HEK293 (cell line): ENCODE data around the gene EIF2B5.

Experiments used
- CTCF ChIA-PET: fragments of 350-600 bp; formaldehyde crosslinking; extraction: SDS; loops from one replicate; lab custom pipeline; 2021; ENCODE audit warnings: antibody characterized with exemption; lab: Yijun Ruan, JAX
- POLR2A ChIA-PET: fragments of 300-600 bp; formaldehyde crosslinking; extraction: SDS; loops from one replicate; lab custom pipeline; 2020; ENCODE audit warnings: antibody characterized with exemption, inconsistent platforms; lab: Yijun Ruan, JAX
- H3K27ac ChIP-seq: fragments of 200-500 bp; sonication (Bioruptor generic); 2 replicates; pipeline ENCODE4 v1.5.1; 2014; ENCODE audit warnings: low read depth, low read length, control low read depth, inconsistent platforms; ENCODE audit errors: extremely low read depth
- H3K36me3 ChIP-seq, 2 experiments: fragments of 200-500 bp in 1 of 2; sonication (Bioruptor generic) in 1 of 2; 1 replicate in 1 of 2; 2 replicates in 1 of 2; pipeline ENCODE4 v1.5.1; 2014 to 2017; ENCODE audit warnings: inconsistent platforms in 2 of 2, low read length in 2 of 2; ENCODE audit not compliant: control insufficient read depth in 2 of 2, insufficient read depth in 1 of 2
- H3K4me1 ChIP-seq: fragments of 200-500 bp; sonication (Bioruptor generic); 2 replicates; pipeline ENCODE4 v1.5.1; 2014; ENCODE audit warnings: mild to moderate bottlenecking, low read length, inconsistent platforms; ENCODE audit not compliant: control insufficient read depth, insufficient read depth
- H3K4me3 ChIP-seq: 2 replicates; pipeline ENCODE4 v1.5.1; 2011; ENCODE audit warnings: low read depth, mild to moderate bottlenecking, control low read depth, low read length, moderate library complexity
- H3K9me3 ChIP-seq: fragments of 200-500 bp; sonication (Bioruptor generic); 2 replicates; pipeline ENCODE4 v1.5.1; 2014; ENCODE audit warnings: low read depth, low read length, inconsistent platforms; ENCODE audit not compliant: control insufficient read depth, insufficient read depth
- HIC1 ChIP-seq: fragments of 450-650 bp; formaldehyde crosslinking; IDR thresholded peaks from 2 replicates; pipeline ENCODE4 v1.5.1; 2016; ENCODE audit warnings: missing biosample characterization, missing genetic modification characterization
- HOXD13 ChIP-seq: sonication (generic); formaldehyde crosslinking; IDR thresholded peaks from 2 replicates; pipeline ENCODE4 v1.8.0; 2022; ENCODE audit warnings: missing genetic modification reagents, borderline replicate concordance
- PRDM4 ChIP-seq: fragments of 450-650 bp; formaldehyde crosslinking; IDR thresholded peaks from 2 replicates; pipeline ENCODE4 v1.5.1; 2017; ENCODE audit warnings: missing biosample characterization, missing genetic modification characterization
- SCRT1 ChIP-seq: fragments of 450-650 bp; formaldehyde crosslinking; IDR thresholded peaks from 2 replicates; pipeline ENCODE4 v1.5.1; 2016; ENCODE audit warnings: missing biosample characterization, missing genetic modification characterization, borderline replicate concordance
- SCRT2 ChIP-seq: fragments of 450-650 bp; formaldehyde crosslinking; IDR thresholded peaks from 2 replicates; pipeline ENCODE4 v1.5.1; 2016; ENCODE audit warnings: missing biosample characterization, missing genetic modification characterization
- TCF7L2 ChIP-seq: IDR thresholded peaks from 2 replicates; pipeline ENCODE4 v1.6.1; 2011; ENCODE audit warnings: low read depth, mild to moderate bottlenecking, inconsistent platforms, low read length, moderate library complexity, borderline replicate concordance
- WT1 ChIP-seq: fragments of 450-650 bp; formaldehyde crosslinking; IDR thresholded peaks from 2 replicates; pipeline ENCODE4 v1.5.1; 2016; ENCODE audit warnings: missing biosample characterization, missing genetic modification characterization
- ZBTB1 ChIP-seq: fragments of 450-650 bp; formaldehyde crosslinking; IDR thresholded peaks from 2 replicates; pipeline ENCODE4 v1.5.1; 2016; ENCODE audit warnings: missing biosample characterization, missing genetic modification characterization
- ZFHX2 ChIP-seq: fragments of 450-650 bp; formaldehyde crosslinking; conservative IDR thresholded peaks from 2 replicates; pipeline ENCODE4 v1.5.1; 2016; ENCODE audit warnings: missing biosample characterization, missing genetic modification characterization
- ZIC2 ChIP-seq: fragments of 450-650 bp; formaldehyde crosslinking; IDR thresholded peaks from 2 replicates; pipeline ENCODE4 v1.5.1; 2016; ENCODE audit warnings: missing biosample characterization, missing genetic modification characterization
- ZNF211 ChIP-seq: fragments of 450-650 bp; formaldehyde crosslinking; IDR thresholded peaks from 2 replicates; pipeline ENCODE4 v1.5.1; 2016; ENCODE audit warnings: low read depth, missing biosample characterization, missing genetic modification characterization
- ZNF324 ChIP-seq: fragments of 450-650 bp; formaldehyde crosslinking; IDR thresholded peaks from 2 replicates; pipeline ENCODE4 v1.5.1; 2016; ENCODE audit warnings: missing biosample characterization, missing genetic modification characterization
- ZNF366 ChIP-seq: fragments of 450-650 bp; formaldehyde crosslinking; conservative IDR thresholded peaks from 2 replicates; pipeline ENCODE4 v1.5.1; 2016; ENCODE audit warnings: missing biosample characterization, missing genetic modification characterization
- ZNF473 ChIP-seq: fragments of 450-650 bp; formaldehyde crosslinking; IDR thresholded peaks from 2 replicates; pipeline ENCODE4 v1.5.1; 2017; ENCODE audit warnings: missing biosample characterization, missing genetic modification characterization
- ZNF513 ChIP-seq: fragments of 450-650 bp; IDR thresholded peaks from 2 replicates; pipeline ENCODE4 v1.5.1; 2018; ENCODE audit warnings: missing biosample characterization, missing genetic modification characterization
- ZNF544 ChIP-seq: fragments of 450-650 bp; formaldehyde crosslinking; IDR thresholded peaks from 2 replicates; pipeline ENCODE4 v1.5.0; 2017; ENCODE audit warnings: missing biosample characterization, missing genetic modification characterization
- ZNF561 ChIP-seq: fragments of 450-650 bp; IDR thresholded peaks from 2 replicates; pipeline ENCODE4 v1.5.1; 2018; ENCODE audit warnings: missing biosample characterization, missing genetic modification characterization, borderline replicate concordance
- ZNF664 ChIP-seq: fragments of 450-650 bp; formaldehyde crosslinking; IDR thresholded peaks from 2 replicates; pipeline ENCODE4 v1.5.1; 2016; ENCODE audit warnings: missing biosample characterization, missing genetic modification characterization
- ZNF670 ChIP-seq: fragments of 450-650 bp; formaldehyde crosslinking; IDR thresholded peaks from 2 replicates; pipeline ENCODE4 v1.5.1; 2016; ENCODE audit warnings: missing biosample characterization, missing genetic modification characterization, low read depth
- ZNF776 ChIP-seq: fragments of 450-650 bp; formaldehyde crosslinking; IDR thresholded peaks from 2 replicates; pipeline ENCODE4 v1.5.0; 2017; ENCODE audit warnings: missing biosample characterization, missing genetic modification characterization, borderline replicate concordance
- ZNF843 ChIP-seq: fragments of 450-650 bp; formaldehyde crosslinking; IDR thresholded peaks from 2 replicates; pipeline ENCODE4 v1.5.1; 2016; ENCODE audit warnings: missing biosample characterization, missing genetic modification characterization
- TF ChIP-seq, protein P1 (sequence below): fragments of 450-650 bp; formaldehyde crosslinking; conservative IDR thresholded peaks from 2 replicates; pipeline ENCODE4 v1.5.1; 2016; ENCODE audit warnings: low read depth, missing biosample characterization, missing genetic modification characterization

The EIF2B5 gene

DNA sequence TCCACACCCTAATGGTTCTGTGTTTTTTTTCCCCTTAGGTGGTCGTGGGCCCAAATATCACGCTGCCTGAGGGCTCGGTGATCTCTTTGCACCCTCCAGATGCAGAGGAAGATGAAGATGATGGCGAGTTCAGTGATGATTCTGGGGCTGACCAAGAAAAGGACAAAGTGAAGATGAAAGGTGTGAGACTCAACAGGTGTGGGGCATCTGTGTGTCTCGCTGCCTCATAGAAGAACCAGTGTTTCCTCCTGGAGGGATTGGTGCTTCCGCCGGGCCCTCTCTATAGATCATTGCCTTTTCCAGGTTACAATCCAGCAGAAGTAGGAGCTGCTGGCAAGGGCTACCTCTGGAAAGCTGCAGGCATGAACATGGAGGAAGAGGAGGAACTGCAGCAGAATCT is 7.0 kb downstream of the EIF2B5 start:
- H3K4me3 ChIP-seq: no peak overlapping the region
- H3K9me3 ChIP-seq: no peaks in the 10 kb centered on the region
- ChIA-PET POLR2A (no interaction called here), CTCF (no interaction called here)
- peak; percentile 72 for TF ChIP-seq SCRT2 (tag by site-specific recombination)
- 0 out of 2 replicates have a peak, but pooled peaks have one; percentile 56 for TF ChIP-seq SCRT1 (tag by site-specific recombination)
- TF ChIP-seq ZNF513: 0 out of 2 replicates have a peak, but pooled peaks have one; percentile 23
- no peak for TF ChIP-seq ZBTB1 (tag by site-specific recombination)
- H3K27ac ChIP-seq: no peak overlapping the region
- H3K4me1 ChIP-seq: no peaks in the 10 kb centered on the region
- H3K36me3 ChIP-seq: peaks cover 6 to 84% of the 10 kb centered on the region in 2 experiments; a peak in 2 of 3 replicates

- no peaks in the 10 kb centered on the region for H3K9me3 ChIP-seq
- no peak overlapping the region for H3K27ac ChIP-seq
- H3K4me1 ChIP-seq: no peaks in the 10 kb centered on the region
- TF ChIP-seq ZNF544 (no peak), ZNF473 (no peak), ZNF843 (no peak), ZFHX2 (tag by site-specific recombination) (no peak), HIC1 (tag by site-specific recombination) (no peak), ZIC2 (tag by site-specific recombination) (no peak), PRDM4 (no peak), ZNF324 (tag by site-specific recombination) (no peak), HOXD13 (no peak), ZNF366 (no peak), WT1 (tag by site-specific recombination) (no peak), SCRT2 (tag by site-specific recombination) (no peak), ZNF670 (tag by site-specific recombination) (no peak), TCF7L2 (no peak), ZNF211 (tag by site-specific recombination) (no peak), ZNF561 (tag by site-specific recombination) (no peak), ZNF776 (tag by site-specific recombination) (no peak), ZNF664 (tag by site-specific recombination) (no peak)
- TF ChIP-seq, protein P1, sequence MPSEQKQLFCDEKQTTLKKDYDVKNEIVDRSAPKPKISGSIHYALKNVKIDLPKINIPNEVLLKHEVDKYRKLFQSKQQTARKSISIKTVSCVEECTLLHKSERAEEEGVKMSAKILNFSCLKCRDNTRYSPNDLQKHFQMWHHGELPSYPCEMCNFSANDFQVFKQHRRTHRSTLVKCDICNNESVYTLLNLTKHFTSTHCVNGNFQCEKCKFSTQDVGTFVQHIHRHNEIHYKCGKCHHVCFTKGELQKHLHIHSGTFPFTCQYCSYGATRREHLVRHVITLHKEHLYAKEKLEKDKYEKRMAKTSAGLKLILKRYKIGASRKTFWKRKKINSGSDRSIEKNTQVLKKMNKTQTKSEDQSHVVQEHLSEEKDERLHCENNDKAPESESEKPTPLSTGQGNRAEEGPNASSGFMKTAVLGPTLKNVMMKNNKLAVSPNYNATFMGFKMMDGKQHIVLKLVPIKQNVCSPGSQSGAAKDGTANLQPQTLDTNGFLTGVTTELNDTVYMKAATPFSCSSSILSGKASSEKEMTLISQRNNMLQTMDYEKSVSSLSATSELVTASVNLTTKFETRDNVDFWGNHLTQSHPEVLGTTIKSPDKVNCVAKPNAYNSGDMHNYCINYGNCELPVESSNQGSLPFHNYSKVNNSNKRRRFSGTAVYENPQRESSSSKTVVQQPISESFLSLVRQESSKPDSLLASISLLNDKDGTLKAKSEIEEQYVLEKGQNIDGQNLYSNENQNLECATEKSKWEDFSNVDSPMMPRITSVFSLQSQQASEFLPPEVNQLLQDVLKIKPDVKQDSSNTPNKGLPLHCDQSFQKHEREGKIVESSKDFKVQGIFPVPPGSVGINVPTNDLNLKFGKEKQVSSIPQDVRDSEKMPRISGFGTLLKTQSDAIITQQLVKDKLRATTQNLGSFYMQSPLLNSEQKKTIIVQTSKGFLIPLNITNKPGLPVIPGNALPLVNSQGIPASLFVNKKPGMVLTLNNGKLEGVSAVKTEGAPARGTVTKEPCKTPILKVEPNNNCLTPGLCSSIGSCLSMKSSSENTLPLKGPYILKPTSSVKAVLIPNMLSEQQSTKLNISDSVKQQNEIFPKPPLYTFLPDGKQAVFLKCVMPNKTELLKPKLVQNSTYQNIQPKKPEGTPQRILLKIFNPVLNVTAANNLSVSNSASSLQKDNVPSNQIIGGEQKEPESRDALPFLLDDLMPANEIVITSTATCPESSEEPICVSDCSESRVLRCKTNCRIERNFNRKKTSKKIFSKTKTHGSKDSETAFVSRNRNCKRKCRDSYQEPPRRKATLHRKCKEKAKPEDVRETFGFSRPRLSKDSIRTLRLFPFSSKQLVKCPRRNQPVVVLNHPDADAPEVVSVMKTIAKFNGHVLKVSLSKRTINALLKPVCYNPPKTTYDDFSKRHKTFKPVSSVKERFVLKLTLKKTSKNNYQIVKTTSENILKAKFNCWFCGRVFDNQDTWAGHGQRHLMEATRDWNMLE: no peak
- POLR2A ChIA-PET: interaction anchor here (2.2 kb wide), 1 partner anchor 8 kb away, joined by 6 read pairs; the partner anchor contains the start of gene EIF2B5
- no peak overlapping the region for H3K4me3 ChIP-seq
- CTCF ChIA-PET: interaction anchor here (0.5 kb wide), 1 partner anchor 97 kb away, joined by 4 read pairs; no protein-coding TSS in a partner anchor
- H3K36me3 ChIP-seq: peaks cover 6 to 75% of the 10 kb centered on the region in 2 experiments; a peak in 2 of 3 replicates
These were observed 8.2 kb downstream of the EIF2B5 start for GRCh38 chr3:184143327-184143726.
